H1 (cell line): ENCODE measurements around the gene RELB.

Experiments
- EP300 ChIP-seq, 2 experiments: IDR thresholded peaks; 1 replicate in 1 of 2; 2 replicates in 1 of 2; pipeline ENCODE4 v1.6.1; 2011 to 2012; ENCODE audit warnings: low read depth in 2 of 2, low read length in 2 of 2, mild to moderate bottlenecking in 2 of 2, borderline replicate concordance in 1 of 2, inconsistent platforms in 1 of 2, moderate library complexity in 1 of 2
- GABPA ChIP-seq: IDR thresholded peaks from 2 replicates; pipeline ENCODE4 v1.6.1; 2011; ENCODE audit warnings: mild to moderate bottlenecking, low read length, moderate library complexity, borderline replicate concordance; ENCODE audit not compliant: insufficient read depth
- TF ChIP-seq, protein P1 (sequence below), 3 experiments: IDR thresholded peaks; 1 replicate in 2 of 3; 2 replicates in 1 of 3; pipeline versions ENCODE4 v1.5.1 to v1.6.1; 2011; ENCODE audit warnings: low read length in 3 of 3, mild to moderate bottlenecking in 3 of 3, inconsistent platforms in 2 of 3, low read depth in 1 of 3, moderate library complexity in 1 of 3; ENCODE audit not compliant: insufficient read depth in 1 of 3; ENCODE audit errors: control extremely low read depth in 1 of 3

DNA sequence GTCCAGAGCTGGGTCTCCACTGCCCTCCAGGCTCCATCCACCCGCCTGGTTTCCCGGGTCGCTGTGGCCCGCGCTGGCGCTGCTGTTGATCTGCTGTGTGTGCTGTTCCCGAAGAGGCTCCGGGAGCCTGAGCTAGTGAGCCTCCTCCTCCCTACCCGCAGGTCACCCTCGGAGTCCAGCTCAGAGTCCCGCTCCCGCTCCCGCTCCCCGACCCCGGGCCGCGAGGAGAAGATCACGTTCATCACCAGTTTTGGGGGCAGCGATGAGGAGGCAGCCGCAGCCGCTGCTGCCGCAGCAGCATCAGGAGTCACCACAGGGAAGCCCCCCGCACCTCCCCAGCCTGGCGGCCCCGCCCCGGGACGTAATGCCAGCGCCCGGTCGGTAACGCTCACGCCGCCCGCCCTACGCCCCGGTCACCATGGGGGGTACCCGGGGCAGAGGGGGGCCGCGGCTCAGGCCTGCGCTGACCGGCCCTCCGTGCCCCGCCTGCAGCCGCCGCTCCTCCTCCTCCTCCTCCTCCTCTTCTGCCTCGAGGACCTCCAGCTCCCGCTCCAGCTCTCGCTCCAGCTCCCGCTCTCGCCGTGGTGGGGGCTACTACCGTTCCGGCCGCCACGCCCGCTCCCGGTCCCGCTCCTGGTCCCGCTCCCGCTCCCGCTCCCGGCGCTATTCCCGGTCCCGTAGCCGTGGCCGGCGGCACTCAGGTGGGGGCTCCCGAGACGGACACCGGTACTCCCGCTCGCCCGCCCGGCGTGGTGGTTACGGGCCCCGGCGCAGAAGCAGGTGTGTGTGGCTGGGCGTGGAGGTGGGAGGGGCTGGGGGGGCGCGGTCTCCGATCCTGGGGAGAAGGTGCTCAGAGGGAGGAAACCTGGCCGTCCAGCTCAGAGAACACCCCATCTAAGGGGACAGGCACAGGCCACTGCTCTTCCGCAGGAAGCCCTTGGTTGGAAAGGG, 62.9 kb downstream of the RELB start:
- TF ChIP-seq EP300 (IDR thresholded peaks at IDR 0.05; ENCODE audit: borderline replicate concordance in 1 of 2, low read depth in 2 of 2, low read length in 2 of 2) (no peak), GABPA (no peak)
- TF ChIP-seq, protein P1, sequence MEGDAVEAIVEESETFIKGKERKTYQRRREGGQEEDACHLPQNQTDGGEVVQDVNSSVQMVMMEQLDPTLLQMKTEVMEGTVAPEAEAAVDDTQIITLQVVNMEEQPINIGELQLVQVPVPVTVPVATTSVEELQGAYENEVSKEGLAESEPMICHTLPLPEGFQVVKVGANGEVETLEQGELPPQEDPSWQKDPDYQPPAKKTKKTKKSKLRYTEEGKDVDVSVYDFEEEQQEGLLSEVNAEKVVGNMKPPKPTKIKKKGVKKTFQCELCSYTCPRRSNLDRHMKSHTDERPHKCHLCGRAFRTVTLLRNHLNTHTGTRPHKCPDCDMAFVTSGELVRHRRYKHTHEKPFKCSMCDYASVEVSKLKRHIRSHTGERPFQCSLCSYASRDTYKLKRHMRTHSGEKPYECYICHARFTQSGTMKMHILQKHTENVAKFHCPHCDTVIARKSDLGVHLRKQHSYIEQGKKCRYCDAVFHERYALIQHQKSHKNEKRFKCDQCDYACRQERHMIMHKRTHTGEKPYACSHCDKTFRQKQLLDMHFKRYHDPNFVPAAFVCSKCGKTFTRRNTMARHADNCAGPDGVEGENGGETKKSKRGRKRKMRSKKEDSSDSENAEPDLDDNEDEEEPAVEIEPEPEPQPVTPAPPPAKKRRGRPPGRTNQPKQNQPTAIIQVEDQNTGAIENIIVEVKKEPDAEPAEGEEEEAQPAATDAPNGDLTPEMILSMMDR (IDR thresholded peaks at IDR 0.05; ENCODE audit: control extremely low read depth in 1 of 3, insufficient read depth in 1 of 3, low read depth in 1 of 3, low read length in 3 of 3), result no peak
